22Rv1 (cell line): ENCODE results near the gene UQCRC1.

Experiments
- ZFX ChIP-seq: fragments of 450-650 bp; IDR thresholded peaks from 2 replicates; pipeline ENCODE4 v1.6.1; 2017; ENCODE audit warnings: antibody characterized with exemption, borderline replicate concordance
- TF ChIP-seq, protein P1 (sequence below): fragments of 450-650 bp; IDR thresholded peaks from 2 replicates; pipeline ENCODE4 v1.5.1; 2017; ENCODE audit warnings: mild to moderate bottlenecking

DNA sequence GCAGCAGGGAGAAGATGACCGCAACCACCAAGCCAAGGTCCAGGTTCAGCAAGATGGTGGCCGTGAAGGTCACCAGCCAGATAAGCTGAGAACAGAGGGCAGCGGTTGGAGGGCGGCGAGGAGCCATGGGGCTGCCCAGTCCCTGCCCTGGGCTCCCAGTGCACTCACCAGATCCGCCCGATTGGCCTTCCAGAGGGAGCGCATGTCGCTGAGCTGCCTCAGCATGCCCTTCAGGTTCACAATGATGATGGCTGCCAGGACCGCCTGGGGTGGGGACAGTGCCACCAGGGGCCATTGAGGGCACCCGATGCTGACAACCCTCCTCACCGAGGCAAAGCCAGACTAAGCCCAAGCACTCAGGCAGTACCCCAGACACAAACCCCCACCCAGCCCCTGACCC, 20.4 kb upstream of the UQCRC1 start:
- TF ChIP-seq, protein P1, sequence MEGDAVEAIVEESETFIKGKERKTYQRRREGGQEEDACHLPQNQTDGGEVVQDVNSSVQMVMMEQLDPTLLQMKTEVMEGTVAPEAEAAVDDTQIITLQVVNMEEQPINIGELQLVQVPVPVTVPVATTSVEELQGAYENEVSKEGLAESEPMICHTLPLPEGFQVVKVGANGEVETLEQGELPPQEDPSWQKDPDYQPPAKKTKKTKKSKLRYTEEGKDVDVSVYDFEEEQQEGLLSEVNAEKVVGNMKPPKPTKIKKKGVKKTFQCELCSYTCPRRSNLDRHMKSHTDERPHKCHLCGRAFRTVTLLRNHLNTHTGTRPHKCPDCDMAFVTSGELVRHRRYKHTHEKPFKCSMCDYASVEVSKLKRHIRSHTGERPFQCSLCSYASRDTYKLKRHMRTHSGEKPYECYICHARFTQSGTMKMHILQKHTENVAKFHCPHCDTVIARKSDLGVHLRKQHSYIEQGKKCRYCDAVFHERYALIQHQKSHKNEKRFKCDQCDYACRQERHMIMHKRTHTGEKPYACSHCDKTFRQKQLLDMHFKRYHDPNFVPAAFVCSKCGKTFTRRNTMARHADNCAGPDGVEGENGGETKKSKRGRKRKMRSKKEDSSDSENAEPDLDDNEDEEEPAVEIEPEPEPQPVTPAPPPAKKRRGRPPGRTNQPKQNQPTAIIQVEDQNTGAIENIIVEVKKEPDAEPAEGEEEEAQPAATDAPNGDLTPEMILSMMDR, result no peak
- no peak for TF ChIP-seq ZFX
